ENCODE results near the gene IFITM5. TPM values are rescaled to one million over a fixed set of nuclear protein-coding genes. Genes with fewer than 3 reads are reported as not detected.

Gene IFITM5
- total and polyA plus RNA-seq, 9 of the 15 experiments (the other 6 are each of a cell fraction or from before 2014, with no cell fraction given), result 0.19 TPM; not detected in 8

DNA sequence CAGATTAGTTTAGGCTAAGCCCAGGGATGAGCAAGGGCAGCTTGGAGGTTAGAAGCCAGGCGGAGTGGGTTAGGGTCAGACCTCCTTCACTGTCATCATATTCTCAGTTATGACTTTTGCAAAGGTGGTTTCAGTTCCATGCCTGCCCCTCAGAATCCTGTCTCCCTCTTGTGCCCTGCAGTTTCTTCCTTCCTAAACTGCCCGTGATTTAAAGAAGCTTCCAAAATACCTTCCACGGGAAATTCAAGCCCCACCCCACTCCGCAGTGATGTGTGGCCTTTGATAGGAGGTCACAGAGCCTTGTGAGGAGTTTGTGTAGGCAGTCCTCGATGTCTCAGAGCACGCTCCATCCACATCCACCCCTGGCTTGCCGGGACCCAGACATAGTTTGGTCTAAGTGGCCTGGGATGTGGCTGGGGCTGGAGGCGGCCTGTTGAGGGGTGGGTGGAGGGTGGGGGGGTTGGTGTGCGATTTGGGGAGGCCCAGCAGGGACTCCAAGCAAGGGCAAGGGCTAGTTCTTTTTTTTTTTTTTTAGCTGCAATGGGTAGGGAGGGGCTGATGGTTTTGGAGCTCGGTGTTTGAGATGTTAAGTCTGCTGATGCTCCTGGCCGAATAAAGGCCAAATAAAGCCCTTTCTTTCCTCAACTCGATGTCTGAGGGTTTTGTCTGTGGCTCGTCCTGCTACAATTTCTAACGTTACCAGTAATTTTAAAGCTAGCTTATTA lies 12.9 kb upstream of the IFITM5 start (continued):
- TF ChIP-seq TFE3 (CRISPR knock-in tag; IDR thresholded peaks at IDR 0.05), result no peak
- TF ChIP-seq ETV1 (tag; conservative IDR thresholded peaks at IDR 0.05; ENCODE audit: low read depth), result no peak
- no peak for TF ChIP-seq YBX1 (IDR thresholded peaks at IDR 0.05)
- no peak for TF ChIP-seq ARID2 (IDR thresholded peaks at IDR 0.05)
- peak; percentile 73 for TF ChIP-seq L3MBTL2 (IDR thresholded peaks at IDR 0.05)
- TF ChIP-seq HSF4 (CRISPR knock-in tag; IDR thresholded peaks at IDR 0.05; ENCODE audit: borderline replicate concordance), result no peak
- TF ChIP-seq DEAF1 (CRISPR knock-in tag; IDR thresholded peaks at IDR 0.05), result no peak
- no peak for TF ChIP-seq RCOR1 (IDR thresholded peaks at IDR 0.05; ENCODE audit: borderline replicate concordance in 1 of 2, low read depth in 2 of 2, low read length in 2 of 2)
- TF ChIP-seq, protein P1, sequence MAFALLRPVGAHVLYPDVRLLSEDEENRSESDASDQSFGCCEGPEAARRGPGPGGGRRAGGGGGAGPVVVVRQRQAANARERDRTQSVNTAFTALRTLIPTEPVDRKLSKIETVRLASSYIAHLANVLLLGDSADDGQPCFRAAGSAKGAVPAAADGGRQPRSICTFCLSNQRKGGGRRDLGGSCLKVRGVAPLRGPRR (CRISPR knock-in tag; IDR thresholded peaks at IDR 0.05), result no peak
- TF ChIP-seq FUS (optimal IDR thresholded peaks at IDR 0.05; ENCODE audit: low read depth, low read length), result no peak
- no peak for TF ChIP-seq HDAC1 (IDR thresholded peaks at IDR 0.05)
- no peak for TF ChIP-seq RREB1 (CRISPR knock-in tag; IDR thresholded peaks at IDR 0.05)
- TF ChIP-seq, protein P2, sequence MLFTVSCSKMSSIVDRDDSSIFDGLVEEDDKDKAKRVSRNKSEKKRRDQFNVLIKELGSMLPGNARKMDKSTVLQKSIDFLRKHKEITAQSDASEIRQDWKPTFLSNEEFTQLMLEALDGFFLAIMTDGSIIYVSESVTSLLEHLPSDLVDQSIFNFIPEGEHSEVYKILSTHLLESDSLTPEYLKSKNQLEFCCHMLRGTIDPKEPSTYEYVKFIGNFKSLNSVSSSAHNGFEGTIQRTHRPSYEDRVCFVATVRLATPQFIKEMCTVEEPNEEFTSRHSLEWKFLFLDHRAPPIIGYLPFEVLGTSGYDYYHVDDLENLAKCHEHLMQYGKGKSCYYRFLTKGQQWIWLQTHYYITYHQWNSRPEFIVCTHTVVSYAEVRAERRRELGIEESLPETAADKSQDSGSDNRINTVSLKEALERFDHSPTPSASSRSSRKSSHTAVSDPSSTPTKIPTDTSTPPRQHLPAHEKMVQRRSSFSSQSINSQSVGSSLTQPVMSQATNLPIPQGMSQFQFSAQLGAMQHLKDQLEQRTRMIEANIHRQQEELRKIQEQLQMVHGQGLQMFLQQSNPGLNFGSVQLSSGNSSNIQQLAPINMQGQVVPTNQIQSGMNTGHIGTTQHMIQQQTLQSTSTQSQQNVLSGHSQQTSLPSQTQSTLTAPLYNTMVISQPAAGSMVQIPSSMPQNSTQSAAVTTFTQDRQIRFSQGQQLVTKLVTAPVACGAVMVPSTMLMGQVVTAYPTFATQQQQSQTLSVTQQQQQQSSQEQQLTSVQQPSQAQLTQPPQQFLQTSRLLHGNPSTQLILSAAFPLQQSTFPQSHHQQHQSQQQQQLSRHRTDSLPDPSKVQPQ (CRISPR knock-in tag; IDR thresholded peaks at IDR 0.05; ENCODE audit: borderline replicate concordance), result no peak
- no peak for TF ChIP-seq CSDE1 (IDR thresholded peaks at IDR 0.05)
- TF ChIP-seq POLR2G (IDR thresholded peaks at IDR 0.05; ENCODE audit: low read depth, low read length), result peak; percentile 28; the same call in 1 of the 2 replicates

Data from K562 (cell line).